ENCODE data around the gene GLRX. TPM values are rescaled to one million over a fixed set of nuclear protein-coding genes. Genes with fewer than 3 reads are reported as not detected.
A peak's percentile ranks its signal among the peaks of the same experiment; 100 is the strongest.
"Not testable (repeated sequence)": the region's sequence is repeated elsewhere in the genome, so short reads cannot be mapped to it uniquely, and the experiment has no call there.

Gene GLRX, protein sequence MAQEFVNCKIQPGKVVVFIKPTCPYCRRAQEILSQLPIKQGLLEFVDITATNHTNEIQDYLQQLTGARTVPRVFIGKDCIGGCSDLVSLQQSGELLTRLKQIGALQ
- 54.3 and 63.6 TPM in 2 replicates for total RNA-seq (2014; rRNA removed; shearing (Covaris generic))

DNA sequence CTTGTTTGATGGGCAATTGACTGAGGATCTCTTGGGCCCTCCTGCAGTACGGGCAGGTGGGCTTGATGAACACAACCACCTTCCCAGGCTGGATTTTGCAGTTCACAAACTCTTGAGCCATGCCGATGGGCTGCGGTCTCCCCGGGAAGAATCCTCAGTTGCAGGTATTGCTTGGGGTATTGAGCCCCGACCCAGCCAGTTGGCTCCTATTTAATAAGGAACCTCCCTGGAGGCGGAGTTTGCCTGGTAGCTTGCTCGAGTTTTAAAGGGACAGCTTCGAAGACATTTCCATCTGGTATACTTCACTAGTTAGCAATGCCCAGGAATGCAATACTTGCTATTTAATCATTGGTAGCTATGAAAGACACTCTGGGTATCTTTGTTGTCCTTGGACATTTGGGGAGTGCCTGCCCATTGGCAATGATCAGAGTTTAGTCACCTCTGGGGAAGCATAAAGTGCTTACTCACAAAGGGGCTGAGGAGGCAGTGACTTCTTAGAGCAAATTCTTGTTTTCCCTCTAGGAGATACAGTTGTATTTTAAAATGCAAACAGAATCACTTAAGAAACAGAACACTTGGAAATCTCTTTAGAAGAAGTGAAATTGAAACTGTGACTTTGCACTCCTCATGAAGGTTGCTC, at the start of gene GLRX:
Gene GLRX (minus strand): TSS at position 185 of the 640 bp plus-strand sequence. CDS start 64 bp downstream, at position 121.
- peak; percentile 90 for DNase-seq (ENCODE audit: low spot score)

DNA sequence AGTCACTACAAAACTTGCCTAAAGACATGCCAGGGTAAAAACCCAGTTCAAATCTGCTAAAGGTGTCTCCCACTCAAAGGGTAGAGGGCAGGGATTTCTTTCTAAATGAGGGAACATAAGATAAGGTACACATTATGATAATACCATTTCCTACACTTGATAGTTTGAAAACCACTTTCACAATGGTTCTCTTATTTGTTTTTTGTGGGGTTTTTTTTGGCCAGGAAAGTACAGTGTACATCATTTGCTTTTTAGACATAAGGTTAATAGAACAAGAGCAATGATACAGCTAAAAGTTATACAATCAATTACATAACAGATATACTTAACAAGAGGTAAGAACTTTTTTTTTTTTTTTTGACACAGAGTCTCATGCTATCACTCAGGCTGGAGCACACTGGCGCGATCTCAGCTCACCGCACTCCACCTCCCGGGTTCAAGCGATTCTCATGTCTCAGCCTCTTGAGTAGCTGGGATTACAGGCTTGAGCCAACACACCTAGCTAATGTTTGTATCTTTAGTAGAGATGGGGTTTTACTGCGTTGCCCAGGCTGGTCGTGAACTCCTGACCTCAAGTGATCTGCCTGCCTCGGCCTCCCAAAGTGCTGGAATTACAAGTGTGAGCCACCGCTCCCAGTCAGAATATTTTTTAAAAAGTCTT, 48.8 kb upstream of the GLRX start:
- no peak for DNase-seq (ENCODE audit: low spot score)

DNA sequence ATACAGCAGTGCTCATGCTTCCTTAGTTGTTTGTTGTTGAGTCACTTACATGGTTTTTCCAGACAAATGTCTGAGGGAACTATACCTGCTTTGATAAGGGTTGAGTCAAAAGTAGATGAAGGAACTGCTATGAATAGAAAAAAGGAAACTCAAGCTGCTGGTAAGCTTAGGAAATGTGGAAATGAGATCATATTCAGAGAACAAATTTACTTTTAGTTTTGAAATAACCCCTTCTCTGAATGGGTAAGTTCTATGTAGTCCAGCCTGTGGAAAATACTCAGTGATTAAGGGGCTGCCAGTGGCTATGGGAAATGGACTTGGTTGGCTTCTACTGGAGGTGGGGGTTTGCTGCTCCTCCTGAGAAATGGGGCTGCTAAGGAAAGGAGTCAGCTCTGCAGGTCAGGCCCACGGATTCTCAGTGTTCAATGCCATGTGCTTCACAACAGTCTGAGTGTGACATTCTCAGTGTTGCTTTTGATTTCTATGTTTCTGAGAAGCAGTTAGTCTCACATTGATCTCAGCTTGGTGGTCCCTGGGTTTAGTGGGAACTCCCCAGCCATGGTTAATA, 47.7 kb upstream of the GLRX start:
- DNase-seq (ENCODE audit: low spot score), result peak; percentile 52

DNA sequence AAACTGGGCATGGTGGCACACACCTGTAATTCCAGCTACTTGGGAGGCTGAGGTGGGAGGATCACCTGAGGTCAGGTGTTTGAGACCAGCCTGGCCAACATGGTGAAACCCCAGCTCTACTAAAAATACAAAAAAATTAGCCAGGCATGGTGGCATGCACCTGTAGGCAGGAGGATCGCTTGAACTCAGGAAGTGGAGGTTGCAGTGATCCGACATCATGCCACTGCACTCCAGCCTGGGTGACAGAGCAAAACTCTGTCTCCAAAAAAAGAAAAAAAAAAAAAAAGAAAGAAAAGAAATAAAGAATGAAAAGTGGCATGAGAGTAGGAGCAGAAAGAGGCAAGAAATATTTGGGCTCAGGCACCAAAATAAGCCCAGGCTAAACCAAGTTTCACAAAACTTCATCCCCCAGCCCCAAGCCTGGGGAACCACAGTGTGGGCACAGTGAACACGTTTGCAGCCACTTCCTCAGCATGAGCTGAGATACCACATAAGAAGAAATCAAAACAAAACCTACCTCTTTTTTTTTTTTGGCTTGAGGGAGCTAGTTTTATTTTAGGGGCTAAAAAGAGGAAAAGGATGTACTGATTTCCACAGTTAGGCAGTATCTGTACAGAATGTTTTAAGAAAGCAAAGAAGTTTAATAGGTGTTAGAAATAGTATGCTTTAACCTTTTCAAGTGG, 46.8 kb upstream of the GLRX start:
- not testable (repeated sequence) for DNase-seq (ENCODE audit: low spot score)

DNA sequence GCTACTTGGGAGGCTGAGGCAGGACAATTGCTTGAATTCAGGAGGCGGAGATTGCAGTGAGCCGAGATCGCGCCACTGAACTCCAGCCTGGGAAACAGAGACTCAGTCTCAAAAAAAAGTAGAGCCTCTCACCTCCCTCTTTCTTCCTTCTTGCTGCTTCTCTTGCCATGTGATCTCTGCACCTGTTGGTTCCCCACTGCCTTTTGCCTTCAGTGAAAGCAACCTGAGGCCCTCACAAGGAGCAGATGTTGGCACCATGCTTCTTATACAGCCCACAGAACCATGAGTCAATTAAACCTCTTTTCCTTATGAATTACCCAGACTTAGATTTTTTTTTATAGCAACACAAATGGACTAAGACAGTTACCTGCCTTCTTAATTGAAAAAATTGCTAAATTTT, 45.6 kb upstream of the GLRX start:
- no peak for DNase-seq (ENCODE audit: low spot score)

DNA sequence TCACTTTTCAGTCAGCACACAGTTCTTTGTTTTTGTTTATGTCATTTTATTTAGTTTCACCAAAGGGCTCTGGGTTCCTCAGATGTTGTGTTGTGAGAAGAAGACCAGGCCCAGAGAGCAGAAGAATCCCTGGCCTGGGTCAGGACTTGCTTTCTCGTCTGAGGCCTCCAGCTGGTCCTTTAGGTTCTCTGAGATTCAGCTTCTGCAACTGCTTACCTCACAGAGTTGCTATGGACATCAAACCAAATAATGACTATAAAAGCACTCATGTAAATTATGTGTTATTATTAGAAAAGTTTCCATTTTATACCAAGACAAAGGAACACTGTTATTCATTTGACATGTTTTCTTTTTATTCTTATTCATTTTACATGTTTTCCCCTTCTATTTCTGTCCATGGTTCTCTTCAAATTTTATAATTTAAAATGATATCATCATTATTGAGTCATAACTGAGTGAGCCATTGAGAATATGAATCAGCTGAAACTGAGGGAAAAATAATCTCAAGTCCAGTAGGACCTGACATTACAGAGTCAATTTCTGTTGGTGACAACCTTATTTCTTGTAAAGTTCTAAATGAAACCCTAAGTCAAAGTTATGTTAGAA, 44.0 kb upstream of the GLRX start:
- DNase-seq (ENCODE audit: low spot score), result no peak

DNA sequence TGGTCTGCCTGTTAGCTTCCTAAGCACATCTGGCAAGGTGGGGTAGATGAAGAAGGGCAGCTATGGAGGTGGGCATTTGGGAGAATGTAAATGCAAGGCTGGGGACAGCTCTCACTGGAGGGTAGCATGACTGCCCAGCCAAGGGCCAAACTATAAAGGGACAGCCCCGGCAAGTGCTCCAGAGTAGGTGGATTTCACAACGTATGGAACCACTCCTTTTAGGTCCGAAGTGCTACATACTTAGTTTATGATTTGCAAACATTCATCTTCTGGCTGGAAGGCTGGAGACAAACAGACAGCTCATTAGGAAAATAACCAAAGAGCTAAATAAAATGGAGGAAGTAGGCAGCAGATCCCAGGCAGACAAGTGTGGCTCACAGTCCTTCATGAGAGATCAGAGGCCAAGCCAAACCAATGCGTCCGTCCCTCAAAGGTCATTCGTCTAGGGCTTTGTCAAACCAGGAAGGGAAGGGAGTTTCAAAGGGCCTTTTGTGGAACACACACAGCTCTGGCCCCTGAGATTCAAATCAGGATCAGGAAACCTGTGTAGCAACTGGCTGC, 42.5 kb upstream of the GLRX start:
- DNase-seq (ENCODE audit: low spot score), result no peak

DNA sequence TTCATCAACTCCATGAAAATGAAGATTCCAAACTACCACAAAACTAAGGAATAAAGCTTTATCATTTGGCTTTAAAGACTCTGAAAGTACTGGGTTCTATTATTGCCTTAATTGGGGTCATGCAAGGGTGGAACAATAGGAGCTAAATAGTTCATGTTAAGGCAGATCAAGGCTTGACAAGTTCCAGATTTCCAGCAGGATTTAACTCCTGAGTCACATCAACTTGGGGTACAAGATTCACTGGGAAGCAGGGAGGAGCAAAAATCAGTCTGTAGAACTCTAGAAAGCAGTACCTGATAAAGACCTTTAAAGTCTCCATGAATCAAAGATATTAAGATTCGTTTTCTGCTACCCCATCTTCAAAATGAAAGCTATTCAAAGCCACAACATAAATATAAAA, 41.9 kb upstream of the GLRX start:
- DNase-seq (ENCODE audit: low spot score), result no peak

DNA sequence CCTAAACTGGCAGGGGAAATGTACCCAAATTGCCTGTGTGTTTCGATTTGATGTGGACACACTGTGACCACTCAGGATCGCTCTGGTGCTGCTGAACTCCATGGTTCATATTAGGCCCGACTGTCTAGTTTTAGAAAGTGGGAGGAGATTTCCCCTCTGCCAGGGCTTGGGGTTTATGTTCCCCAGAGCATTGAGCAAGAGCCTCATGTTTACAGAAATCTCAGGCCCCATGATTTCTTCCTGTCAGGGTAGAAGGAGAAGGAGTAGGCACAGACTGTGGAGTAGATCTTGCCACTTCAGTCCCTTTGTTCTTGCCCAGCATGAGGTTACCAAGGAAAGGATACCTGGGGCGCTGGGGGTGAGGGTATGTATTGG, 40.8 kb upstream of the GLRX start:
- DNase-seq (ENCODE audit: low spot score), result no peak

DNA sequence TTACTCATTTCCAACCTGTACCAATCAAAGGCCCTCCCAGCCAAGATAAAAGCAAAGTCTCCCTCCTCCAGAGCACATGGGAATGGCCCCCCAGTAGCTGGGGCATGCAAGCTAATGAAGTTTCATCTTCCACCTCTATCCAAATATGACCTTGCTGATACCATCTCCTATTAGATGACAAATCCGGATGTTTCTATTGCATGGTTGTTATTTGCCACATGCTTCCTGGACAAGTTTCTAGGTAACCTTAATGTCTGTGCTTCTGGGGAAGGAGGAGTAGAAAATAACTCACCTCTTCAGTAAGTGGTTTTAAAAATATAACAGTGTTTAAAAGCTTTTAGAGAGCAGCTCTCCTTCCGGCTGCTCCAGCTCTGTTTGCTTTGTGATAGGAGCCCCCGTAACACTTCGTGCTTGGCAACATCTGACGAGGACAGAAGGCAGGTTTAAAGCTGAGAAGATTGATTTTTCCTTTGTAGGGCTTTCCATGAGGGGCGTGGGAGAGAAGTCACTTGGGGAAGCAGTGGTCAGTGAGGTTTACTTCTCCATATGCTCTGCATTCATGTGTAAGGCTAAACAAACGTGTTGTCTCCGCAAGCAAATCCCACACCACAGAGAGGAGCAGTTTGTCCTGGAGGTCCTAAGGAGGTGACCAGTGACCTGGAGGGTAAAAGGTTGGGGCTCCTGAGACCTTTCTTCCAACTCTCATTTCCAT, 40.3 kb upstream of the GLRX start:
- no peak for DNase-seq (ENCODE audit: low spot score)

DNA sequence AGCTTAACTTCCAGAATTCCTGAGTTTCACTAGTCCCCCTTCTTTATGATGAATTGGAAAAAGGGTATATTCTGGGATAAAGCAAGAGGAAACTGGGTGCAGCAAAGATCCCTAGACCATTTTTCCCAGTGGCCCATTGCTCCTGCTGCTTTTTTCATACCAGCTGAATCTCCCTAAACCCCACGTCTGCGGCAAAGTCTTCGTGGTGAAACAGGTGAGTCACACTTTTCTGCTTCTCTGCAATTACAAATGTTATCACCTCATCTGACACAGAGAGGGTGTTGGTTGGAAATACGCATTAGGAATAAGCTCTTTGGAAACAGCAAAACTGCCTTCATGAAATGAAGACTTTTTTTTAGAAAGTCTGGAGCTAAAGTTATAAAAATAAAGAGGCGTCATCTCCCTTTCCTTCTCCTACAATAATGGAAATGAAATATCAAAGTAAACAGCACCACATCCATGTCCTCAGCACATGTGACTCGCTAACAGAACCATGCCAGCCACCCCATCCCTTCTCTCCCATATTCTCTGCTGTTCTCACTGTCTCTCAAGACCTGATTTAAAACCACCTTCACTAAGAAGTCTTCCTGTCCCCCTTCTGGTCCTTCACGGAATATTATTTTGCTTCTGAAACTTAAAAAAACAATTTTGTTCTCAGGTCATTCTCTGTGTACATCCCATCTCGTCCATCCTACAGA, 39.5 kb upstream of the GLRX start:
- DNase-seq (ENCODE audit: low spot score), result peak; percentile 84

DNA sequence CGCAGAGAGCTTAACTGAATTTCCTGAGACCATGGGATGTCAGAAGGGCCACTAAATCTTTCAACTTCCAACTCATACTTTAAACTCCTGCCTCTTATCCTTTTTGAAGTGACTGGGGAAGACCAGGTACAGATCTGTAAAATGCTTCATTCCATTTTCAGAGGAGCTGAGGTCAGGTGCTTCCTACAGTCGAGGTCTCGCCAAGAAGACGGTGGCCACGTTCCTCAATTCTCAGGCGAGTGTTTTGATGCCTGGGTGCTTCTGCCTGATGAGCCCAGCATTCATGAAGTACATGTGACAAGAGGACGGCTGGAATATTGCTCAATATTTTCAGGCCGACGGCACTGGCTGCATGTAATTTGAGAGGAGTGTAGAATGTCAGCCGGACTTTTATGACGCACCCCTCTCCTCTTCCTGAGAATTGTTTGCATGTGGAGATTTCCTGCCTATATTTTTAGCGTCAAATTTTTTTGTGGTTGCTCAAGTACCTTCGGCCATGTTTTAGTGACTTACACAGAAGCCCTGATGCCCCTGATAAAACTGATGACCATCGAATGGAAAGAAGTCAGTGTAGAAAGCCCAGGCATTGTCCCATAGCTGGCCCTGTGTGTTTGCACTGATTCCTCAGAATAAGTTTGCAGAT, 38.8 kb upstream of the GLRX start:
- DNase-seq (ENCODE audit: low spot score), result peak; percentile 95

DNA sequence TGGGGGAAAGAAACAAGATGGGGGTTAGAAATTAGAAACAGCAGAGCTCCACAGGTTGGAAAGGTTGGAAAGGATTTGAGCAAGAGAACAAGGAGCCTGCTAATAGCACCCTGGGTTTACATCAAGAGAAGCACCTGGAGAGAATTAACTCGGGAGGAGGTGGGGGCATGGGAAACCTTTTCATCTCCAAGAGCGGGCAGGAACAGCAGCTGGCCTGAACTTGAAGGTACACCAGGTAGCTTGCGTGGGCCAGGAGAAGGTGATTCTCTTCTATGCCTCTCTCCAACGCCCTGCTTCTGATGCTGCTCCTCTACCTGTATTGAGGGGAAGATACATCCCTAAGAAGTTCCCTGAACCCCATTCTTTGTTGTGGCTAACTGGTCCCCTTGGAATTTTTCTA, 37.1 kb upstream of the GLRX start:
- DNase-seq (ENCODE audit: low spot score), result no peak

DNA sequence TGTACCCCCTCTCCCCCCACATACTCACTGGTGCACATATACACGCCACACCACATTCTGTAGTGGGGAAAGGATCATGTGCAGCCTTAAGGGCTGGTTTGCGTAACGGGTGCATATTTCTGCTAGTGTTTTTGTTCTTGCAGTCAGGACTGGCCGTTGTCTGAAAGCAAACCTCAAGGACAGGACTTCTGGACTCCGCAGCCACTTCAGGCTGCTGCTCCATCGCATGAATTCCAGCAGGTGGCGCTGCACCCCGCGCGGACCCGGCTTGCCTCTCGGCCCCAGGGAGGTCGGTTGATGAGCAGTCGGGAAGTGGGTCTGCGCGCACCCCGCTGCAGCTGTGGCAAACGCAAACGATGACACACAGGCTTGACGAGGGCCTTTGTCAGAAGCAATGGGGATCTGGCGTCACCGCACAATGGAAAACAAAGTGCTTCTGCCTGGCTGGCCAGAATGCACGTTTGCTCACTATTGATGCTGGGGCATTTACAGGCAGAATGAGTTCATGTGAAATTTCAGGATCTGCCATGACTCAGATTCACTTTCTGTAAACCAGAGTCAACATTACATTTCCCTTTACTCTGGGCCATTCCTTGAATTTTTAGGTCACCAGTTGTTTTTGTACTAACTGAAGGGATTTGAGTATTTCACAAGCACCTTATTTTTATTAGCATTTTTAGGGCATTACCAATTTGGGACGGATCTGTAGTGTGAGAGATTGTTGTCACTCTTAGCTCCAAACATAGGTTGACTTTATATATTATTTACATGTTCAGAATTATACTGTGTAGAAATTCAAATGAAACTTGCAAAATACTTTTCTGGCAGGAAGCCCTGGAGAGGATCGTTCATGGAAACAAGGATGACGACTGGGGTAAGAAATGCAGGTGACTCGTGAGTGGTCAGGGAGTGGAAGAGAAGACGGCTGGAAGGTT, 36.4 kb upstream of the GLRX start:
- DNase-seq (ENCODE audit: low spot score), result peak; percentile 96

DNA sequence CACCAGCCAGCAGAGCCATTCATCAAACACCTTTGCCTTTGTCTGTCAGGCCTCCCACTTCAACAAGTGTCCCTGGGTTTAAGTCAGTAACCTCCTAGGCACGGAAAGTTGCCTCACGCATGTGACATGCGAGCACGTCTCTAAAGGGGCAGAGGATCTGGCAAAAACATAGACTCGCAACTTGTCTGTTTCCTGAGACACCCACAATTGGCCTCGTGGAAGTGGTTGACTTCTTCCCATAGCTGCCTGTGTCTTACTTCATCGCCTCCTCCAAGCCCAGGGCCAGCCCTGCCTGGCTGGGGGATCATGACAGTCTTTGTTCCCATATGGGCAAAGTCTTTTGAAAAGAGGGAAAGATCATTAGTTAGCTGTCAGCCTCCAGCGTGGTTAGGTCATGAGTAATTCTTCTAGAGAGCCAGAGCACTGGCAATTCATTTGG, 35.5 kb upstream of the GLRX start:
- peak; percentile 91 for DNase-seq (ENCODE audit: low spot score)

DNA sequence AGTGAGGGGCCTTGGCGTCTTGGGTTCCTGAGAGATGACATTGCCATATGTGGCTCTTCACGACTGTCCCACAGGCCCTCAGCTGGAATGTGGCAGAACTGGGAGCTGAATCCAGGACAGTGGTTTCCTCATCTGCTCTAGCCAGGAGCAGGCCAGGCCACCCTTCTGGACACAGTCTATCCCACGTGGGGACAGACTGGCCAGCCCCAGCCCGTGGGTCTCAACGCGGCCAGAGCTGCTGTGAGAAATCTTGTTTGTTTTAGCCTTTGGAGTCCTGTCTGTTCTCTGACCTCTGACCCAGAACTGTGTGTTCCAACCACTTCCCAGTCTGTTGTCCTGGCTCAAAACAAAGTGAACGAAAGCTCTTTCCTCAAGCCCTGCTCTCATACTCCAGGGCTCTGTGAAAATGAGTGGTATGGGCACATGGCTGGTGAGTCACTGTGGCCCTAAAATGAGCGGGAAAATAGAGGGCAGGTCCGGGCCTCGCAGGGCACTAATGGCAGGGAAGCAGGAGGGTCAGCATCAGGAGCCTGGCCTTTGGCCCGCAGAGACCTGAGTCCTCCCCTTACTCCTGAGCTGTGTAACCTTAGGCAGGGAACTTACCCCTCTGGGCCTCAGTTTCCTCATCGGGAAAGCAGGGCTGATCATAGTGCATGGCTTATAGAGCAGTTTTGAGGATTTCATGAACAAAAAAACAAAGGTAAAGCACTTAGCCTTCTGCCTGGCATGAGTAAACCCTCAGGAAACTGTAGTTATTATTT, 34.8 kb upstream of the GLRX start:
- DNase-seq (ENCODE audit: low spot score), result no peak

DNA sequence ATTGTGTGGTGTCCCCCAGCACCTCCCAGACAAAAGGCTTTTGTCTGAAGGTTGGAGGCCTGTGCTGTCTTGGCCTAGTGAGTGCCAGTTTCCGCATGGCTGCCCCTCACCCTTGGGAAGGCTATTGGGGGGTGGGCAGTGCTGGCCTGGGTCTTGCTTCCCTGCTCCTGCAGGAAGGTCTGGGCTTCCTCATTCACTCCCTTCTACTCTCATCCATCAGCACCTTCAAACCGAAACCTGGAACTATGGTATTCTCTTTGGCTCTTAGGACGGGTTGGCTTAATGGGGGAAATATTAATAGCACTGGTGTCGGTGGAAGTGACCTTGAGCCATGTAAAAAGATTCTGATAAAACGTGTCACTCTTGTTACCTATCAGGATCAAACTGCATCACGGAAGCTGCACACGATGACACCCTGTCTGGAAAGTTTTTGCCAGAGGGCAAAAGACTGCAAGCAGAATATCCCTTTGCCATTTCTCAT, 34.0 kb upstream of the GLRX start:
- DNase-seq (ENCODE audit: low spot score), result no peak

DNA sequence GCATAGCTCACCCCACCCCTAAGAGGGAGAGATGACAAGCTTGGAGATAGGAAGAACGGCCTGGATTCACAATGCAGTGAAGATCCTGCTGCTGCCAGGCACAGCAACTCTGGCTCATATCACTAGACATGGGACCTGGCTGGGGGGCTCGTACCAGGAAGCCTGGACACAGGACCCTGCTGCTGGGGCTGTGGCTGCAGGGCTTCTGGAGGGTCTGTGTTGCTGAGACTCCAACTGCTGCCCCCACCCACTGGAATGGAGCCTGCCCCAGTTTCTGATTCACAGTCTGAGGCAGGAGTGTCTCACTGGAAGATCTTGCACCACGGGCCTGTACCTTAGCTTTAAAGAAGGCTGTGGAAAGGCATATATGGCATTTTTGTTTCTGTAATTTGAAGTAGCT, 31.0 kb upstream of the GLRX start:
- no peak for DNase-seq (ENCODE audit: low spot score)

Measured in A172 (cell line).